CD4-positive, alpha-beta T cell treated with Interleukin-4 for 1 hour (primary cell): ENCODE measurements around the gene EPHA10.
"Not testable (repeated sequence)": the region's sequence is repeated elsewhere in the genome, so short reads cannot be mapped to it uniquely, and the experiment has no call there.

Experiments used
- DNase-seq, 2 donors: peaks; one replicate each; pipeline ENCODE4 v3.0.0-alpha.2; 2020 to 2022

Gene EPHA10

GRCh38 chr1:37708471-37708870, 56.4 kb downstream of the EPHA10 start:
- no peak for DNase-seq

DNA sequence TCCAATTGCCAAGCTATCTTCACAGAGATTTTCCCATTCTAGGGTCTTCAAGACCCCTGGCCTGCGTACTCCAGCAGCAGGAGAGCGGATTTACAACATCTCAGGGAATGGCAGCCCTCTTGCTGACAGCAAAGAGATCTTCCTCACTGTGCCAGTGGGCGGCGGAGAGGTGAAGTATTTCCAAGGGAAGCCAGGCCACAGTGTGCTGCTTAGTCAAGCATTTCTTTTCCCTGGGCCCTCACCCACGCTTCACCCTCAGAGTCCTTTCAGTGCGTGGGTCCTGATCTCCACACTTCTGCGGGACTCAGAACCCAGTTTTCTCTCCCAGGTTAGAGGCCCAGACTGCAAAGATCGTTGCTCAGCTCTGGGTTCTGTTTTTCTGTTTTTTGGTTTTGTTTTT, 59.5 kb downstream of the EPHA10 start:
- DNase-seq, result no peak

DNA sequence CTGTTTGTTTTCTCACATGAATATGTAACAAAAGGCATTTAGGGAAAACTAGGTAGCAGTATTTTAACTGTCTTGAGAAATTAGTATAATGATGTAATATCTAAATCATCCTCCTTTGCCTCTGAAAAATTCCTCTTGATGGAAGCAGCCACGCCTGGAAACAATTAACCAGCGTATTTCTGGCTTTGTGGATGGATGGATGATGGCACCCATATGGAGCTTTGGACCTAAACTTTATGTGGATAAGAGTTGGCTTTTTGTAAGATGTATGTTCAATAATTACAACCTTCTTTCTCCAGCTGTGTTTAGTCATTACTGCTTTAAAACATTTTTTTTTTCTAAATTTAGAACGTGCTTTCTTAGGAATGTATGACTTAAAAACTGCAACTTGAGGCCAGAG, 60.0 kb downstream of the EPHA10 start:
- DNase-seq, result no peak

- no peak for DNase-seq
These were observed 61.9 kb downstream of the EPHA10 start for GRCh38 chr1:37703061-37703460.

- no peak for DNase-seq
These were observed 63.9 kb downstream of the EPHA10 start for GRCh38 chr1:37701051-37701450.

- peak in 1 of 2 donors; percentile 23 for DNase-seq
These were observed 65.8 kb downstream of the EPHA10 start for GRCh38 chr1:37699147-37699546.

- DNase-seq, result no peak
These were observed 67.2 kb downstream of the EPHA10 start for GRCh38 chr1:37697737-37698136.

GRCh38 chr1:37697090-37697489, 67.8 kb downstream of the EPHA10 start:
- DNase-seq, result no peak

DNA sequence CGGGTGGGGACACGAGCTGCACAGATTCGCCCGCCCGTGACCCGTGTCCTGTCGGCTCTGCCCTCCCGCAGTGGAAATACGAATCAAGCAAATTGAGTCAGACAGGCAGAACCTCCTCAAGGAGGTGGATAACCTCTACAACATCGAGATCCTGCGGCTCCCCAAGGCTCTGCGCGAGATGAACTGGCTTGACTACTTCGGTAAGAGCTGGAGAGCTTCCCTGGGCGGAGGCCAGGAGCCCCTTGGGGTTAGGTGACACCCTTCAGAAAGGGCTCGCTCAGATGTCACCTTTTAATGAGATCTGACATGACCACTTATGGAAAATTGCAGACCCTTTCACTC, 72.1 kb downstream of the EPHA10 start:
- no peak for DNase-seq

DNA sequence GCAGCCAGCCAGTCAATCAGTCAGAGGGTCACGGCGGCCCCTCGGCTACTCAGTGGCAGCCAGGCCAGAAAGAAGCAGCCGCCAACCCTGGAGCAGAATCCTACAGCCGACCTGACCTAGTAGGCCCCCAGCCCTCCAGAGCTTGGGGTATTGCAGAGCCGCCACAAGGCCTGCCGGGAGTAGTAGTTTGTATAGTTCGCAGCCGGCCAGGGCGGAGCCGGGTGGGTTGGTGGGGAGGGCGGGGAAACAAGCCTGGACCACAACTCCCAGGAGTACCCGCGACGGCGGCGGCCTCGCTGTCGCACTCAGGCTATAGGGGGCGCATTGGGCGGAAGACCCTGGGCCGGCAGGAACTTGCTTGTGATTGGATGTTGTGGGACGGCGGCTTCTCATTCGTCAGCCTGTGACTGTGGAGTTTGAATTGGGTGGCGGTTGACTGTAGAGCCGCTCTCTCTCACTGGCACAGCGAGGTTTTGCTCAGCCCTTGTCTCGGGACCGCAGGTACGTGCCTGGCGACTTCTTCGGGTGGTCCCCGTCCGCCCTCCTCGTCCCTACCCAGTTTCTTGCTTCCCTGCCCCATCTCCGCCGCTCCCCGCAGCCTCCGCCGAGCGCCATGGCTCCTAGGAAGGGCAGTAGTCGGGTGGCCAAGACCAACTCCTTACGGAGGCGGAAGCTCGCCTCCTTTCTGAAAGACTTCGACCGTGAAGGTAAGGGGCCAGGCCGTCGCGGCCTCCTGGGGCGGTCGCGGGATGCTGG, 72.7 kb downstream of the EPHA10 start, which contains the start of gene CDCA8:
Gene CDCA8, plus strand, starts transcription at position 439 of the 756 bp plus-strand sequence. Its CDS starts 175 bp downstream, at position 614.
- peak; percentile 98 to 99 for DNase-seq

DNA sequence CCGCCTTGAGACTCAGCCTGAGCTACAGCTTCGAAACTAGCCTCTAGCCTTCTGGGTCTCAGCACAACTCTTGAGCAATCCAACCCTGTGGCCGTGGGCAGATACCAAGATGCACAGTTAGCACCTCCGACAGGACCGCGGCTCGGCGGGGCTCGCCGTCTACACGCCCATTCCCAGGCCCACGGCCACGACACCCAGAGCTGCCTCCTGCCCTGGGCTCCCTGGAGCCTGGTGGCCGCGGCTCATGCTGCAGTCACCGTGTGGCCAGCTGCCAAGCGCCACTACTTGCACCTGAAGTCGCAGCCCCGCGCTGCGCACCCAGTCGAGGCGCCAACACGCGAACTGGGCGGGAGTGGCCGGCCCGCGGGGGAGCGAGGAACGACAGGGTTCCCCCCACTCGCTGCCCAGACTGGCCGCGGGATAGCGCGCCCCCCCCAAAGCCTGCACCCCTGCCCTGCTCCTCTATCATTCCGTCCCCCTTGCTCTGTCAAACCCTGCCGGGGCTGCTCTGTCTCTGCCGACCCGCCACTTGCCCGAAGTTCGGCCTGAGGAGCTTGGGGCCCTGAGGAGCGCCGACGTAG, 73.3 kb downstream of the EPHA10 start:
- DNase-seq, result peak in 1 of 2 donors; percentile 21

- DNase-seq, result no peak
These were observed 76.0 kb downstream of the EPHA10 start for GRCh38 chr1:37688926-37689325.

GRCh38 chr1:37687764-37688163, 77.2 kb downstream of the EPHA10 start:
- DNase-seq, result not testable (repeated sequence)

DNA sequence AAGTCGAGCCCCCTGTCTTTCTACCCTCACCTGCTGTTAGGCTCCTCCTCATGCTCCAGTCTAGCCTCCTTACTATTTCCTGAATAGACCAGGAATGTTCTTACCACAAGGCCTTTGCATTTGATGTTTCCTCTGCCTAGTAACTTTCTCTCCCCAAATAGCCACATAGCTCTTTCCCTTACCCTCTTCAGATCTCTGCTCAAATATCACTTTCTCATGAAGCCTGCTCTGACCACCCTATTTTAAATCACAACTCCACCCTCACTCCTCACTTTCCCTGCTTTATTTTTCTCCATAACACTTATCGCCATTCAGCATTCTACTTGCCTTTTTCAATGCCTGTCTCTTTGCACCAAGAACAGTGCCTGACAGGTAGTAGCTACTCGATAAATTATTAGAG, 79.2 kb downstream of the EPHA10 start:
- no peak for DNase-seq

GRCh38 chr1:37684182-37684581, 80.7 kb downstream of the EPHA10 start:
- DNase-seq, result not testable (repeated sequence)

DNA sequence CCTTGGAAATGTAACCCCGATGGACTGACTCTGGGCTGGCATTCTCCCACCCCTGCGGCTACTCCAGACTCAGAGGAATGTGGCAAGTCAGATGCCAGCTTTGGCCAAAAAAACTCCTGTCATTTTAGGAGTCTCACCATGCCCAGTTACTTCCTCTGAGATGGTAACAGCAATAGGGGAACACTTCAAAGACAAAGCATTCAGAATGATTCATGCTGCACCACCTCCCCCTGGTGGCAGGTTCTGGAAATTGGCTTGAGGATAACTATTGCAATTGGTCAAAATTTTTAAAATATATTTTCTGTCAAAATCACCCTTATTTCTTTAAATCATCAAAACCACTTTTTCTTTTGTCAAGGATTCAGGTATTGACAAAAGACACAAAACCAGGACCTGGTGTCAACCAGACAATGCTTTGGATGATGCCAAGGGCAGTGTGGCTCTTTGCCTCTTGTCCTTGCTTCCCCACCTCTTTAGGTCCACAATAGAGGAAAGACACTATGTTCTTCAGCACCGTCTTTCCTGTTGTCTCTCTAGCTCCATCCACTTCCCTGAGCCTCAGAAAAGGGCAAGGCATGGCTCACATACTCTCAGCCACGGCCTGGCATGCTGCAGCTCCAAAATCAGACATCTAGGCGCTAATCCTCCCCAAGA, 82.5 kb downstream of the EPHA10 start:
- DNase-seq, result peak; percentile 76 to 81

DNA sequence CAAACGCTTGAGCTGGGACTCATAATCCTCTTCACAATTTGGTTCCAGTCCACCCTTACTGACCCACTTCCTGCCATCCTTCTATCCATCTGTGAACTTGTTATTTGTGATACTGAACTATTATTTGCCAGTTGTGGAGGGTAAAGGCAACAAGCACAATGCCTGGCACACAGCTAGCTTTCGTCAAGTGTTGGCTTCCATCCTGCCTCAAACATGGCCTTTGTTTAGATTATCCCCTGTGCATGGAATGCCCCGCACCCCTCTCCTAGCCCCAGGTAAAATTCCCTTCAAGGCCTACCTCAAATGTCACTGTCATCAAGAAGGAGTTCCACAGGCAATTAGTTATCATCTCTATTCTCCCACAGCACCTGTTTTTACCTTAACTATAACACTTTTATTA, 84.0 kb downstream of the EPHA10 start:
- DNase-seq, result no peak

DNA sequence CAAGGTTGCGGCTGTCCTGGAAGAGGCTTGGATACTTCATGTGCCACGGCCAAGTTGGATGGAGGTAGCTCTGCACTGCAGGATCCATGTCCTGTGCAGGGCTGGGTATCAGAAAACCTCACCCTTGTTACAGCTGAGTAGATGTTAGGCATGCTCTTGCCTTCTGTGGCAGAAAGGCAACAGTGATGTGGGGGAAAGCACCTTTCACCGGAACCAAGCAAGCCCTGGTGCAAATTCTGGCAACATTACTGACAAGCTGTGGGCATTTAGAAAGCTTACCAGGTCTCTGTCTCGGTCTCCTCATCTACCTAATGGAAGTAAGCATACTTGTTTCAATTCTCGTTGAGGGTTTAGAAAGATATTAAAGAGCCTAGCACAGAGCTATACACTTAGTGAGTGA, 87.1 kb downstream of the EPHA10 start:
- no peak for DNase-seq

DNA sequence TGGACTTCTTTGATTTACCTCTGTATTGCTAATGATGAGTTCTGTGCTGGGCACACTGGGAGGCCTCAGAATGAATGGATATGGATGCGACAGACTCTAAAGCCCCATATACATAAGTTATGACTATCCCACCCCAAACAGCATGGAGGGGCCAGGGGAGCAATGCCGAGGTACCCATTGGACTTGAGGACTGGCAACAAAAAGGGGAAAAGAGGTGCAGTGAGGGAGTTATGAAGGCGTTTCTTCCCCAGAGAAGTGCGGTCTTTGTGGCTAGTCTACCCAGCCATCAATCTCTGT, 87.8 kb downstream of the EPHA10 start:
- no peak for DNase-seq

- DNase-seq, result no peak
These were observed 88.4 kb downstream of the EPHA10 start for GRCh38 chr1:37676281-37677142.

GRCh38 chr1:37673920-37674319, 91.0 kb downstream of the EPHA10 start:
- peak; percentile 55 to 75 for DNase-seq

- DNase-seq, result no peak
These were observed 92.6 kb downstream of the EPHA10 start for GRCh38 chr1:37672136-37672870.

DNA sequence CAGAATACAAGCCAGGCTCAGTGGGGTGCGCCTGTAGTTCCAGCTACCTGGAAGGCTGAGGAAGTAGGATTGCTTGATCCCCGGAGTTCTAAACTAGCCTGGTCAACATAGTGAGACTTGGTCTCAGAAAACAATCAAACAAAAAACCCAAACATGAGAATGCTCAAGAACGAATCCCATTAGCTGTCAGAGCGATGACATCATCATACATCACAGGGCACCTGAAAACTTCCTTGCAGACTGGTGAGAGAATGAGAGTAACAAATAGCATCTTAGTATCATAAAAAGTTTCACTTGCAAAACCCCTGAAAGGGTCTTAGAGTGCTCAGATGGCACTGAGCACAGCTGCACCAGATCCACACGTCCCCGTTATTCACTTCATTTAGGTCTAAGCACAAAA, 93.7 kb downstream of the EPHA10 start:
- no peak for DNase-seq
